Esophagus muscularis mucosa (tissue), 4 donors: ENCODE data around the gene NUP214. TPM values are rescaled to one million over a fixed set of nuclear protein-coding genes. Genes with fewer than 3 reads are reported as not detected.

Source experiments
- DNase-seq: peaks from one replicate; pipeline ENCODE4 v3.0.0-alpha.2; 2017; ENCODE audit errors: extremely low spot score
- H3K27ac ChIP-seq, 4 donors: fragments of 200-600 bp; sonication (generic); replicated peaks in 1 of 4; 1 replicate in 3 of 4; 2 replicates in 1 of 4; pipeline ENCODE4 v1.5.1; 2016 to 2019; ENCODE audit warnings: mild to moderate bottlenecking in 1 of 4
- H3K27me3 ChIP-seq, 4 donors: fragments of 200-600 bp; sonication (generic); one replicate each; pipeline versions ENCODE4 v1.5.1 to v1.6.0; 2016 to 2019
- H3K36me3 ChIP-seq, 4 donors: fragments of 200-600 bp; sonication (generic); one replicate each; pipeline ENCODE4 v1.5.1; 2016 to 2019
- H3K4me1 ChIP-seq, 4 donors: fragments of 200-600 bp; sonication (generic); one replicate each; pipeline ENCODE4 v1.5.1; 2016 to 2019
- H3K4me3 ChIP-seq, 4 donors: fragments of 200-600 bp; sonication (generic); 1 replicate in 2 of 4; 2 replicates in 2 of 4; pipeline ENCODE4 v1.5.1; 2016 to 2019; ENCODE audit warnings: mild to moderate bottlenecking in 4 of 4, moderate library complexity in 1 of 4
- H3K9me3 ChIP-seq, 4 donors: fragments of 200-600 bp; sonication (generic); 1 replicate in 3 of 4; 2 replicates in 1 of 4; pipeline ENCODE4 v1.5.1; 2016 to 2019
- CTCF ChIP-seq, 3 experiments: fragments of 200-600 bp in 2 of 3; fragments of 450-650 bp in 1 of 3; sonication (generic) in 2 of 3; IDR thresholded peaks; one replicate each; pipeline ENCODE4 v1.5.1; 2017 to 2019; ENCODE audit warnings: antibody characterized with exemption in 3 of 3, mild to moderate bottlenecking in 2 of 3, moderate library complexity in 1 of 3
- EP300 ChIP-seq: sonication (generic); formaldehyde crosslinking; IDR thresholded peaks from one replicate; pipeline ENCODE4 v1.6.1; 2017; ENCODE audit warnings: antibody characterized with exemption
- POLR2A ChIP-seq: fragments of 450-650 bp; IDR thresholded peaks from one replicate; pipeline ENCODE4 v1.6.1; 2017; ENCODE audit warnings: antibody characterized with exemption, moderate library complexity, mild to moderate bottlenecking, low read depth
- POLR2AphosphoS5 ChIP-seq, 2 donors: sonication (generic); formaldehyde crosslinking; IDR thresholded peaks; one replicate each; pipeline ENCODE4 v1.6.1; 2017; ENCODE audit warnings: antibody characterized with exemption in 2 of 2
- WGBS: methylation state at CpG from one replicate; pipeline ENCODE4 v1.1.5; 2018; 5-methylcytosine and 5-hydroxymethylcytosine counted together
- intact Hi-C: fragments of 100-400 bp; cut with DNase I; formaldehyde crosslinking; loops from one replicate; pipeline ENCODE4 v1.15.1; 2023
- total RNA-seq, 4 donors: library from RNA; depleted of rRNA; stranded (reverse); fragments of >200 nt; gene quantifications; one replicate each; pipeline versions ENCODE4 v1.1.0 to v1.2.1, GENCODE V29; 2016

The NUP214 gene
- total RNA-seq, 4 donors from 2014 or later: 26.4 to 36.2 (median 28.7) TPM

DNA sequence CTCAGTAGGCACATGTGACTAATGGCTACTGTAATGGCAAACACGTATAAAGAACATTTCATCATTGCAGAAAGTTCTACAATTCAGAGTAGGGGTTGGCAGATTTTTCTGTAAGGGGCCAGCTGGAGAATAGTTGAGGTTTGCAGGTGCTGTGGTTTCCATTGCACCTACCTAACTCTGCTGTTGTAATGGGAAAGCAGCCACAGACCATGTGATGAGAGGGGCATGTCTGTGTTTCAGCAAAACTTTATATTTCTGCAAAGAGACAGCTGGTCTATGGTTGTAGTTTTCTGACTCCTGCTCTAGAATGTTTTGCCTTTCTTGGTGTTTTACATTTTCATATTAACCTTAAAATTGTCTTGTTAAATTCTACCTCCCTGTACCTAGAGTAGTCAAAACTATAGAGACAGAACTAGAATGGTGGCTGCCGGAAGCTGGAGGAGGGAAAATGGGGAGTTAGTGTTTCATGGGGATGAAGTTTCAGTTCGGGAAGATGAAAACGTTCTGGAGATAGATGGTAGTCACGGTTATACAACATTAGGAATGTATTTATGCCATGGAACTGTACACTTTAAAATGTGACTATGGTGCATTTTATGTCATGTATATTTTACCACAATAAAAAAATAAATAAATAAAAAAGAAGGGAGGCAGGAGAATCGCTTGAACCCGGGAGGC lies 44.3 kb downstream of the NUP214 start:
- TF ChIP-seq POLR2A: no peak
- no peak for TF ChIP-seq CTCF (IDR thresholded peaks at IDR 0.05)
- TF ChIP-seq POLR2AphosphoS5 (IDR thresholded peaks at IDR 0.05): no peak
- no peak for TF ChIP-seq EP300
- Histone ChIP-seq H3K9me3 (no peaks in the 10 kb centered on the region), H3K4me1 (no peaks in the 10 kb centered on the region), H3K36me3 (peaks cover 14 to 57% (median 35%) of the 10 kb centered on the region in 4 donors), H3K27ac (no peak overlapping the region), H3K4me3 (no peak overlapping the region), H3K27me3 (no peaks in the 10 kb centered on the region)
- 93% methylated on average over 7 of the region's 7 CpGs for WGBS
- intact Hi-C loops: no loop called here
- no peak for DNase-seq

GRCh38 chr9:131173995-131174394 lies 48.6 kb downstream of the NUP214 start:
- 96% methylated on average over 9 of the region's 10 CpGs for WGBS
- no peak for DNase-seq
- Histone ChIP-seq H3K36me3 (peaks cover 39 to 78% (median 59%) of the 10 kb centered on the region in 4 donors), H3K4me1 (peaks cover 0 to 8% (median 0%) of the 10 kb centered on the region in 4 donors), H3K27me3 (no peaks in the 10 kb centered on the region), H3K4me3 (no peak overlapping the region), H3K27ac (no peak overlapping the region), H3K9me3 (no peaks in the 10 kb centered on the region)
- intact Hi-C loops: no loop called here
- TF ChIP-seq POLR2A (no peak), CTCF (IDR thresholded peaks at IDR 0.05) (no peak), EP300 (no peak), POLR2AphosphoS5 (IDR thresholded peaks at IDR 0.05) (no peak)

GRCh38 chr9:131174681-131175239 lies 49.4 kb downstream of the NUP214 start:
- intact Hi-C loops: no loop called here
- DNase-seq: no peak
- no peaks in the 10 kb centered on the region for H3K27me3 ChIP-seq
- WGBS: 93% methylated on average over 1 of the region's 1 CpG
- no peak overlapping the region for H3K4me3 ChIP-seq
- no peaks in the 10 kb centered on the region for H3K9me3 ChIP-seq
- no peak for TF ChIP-seq POLR2A
- no peak for TF ChIP-seq CTCF (IDR thresholded peaks at IDR 0.05)
- TF ChIP-seq POLR2AphosphoS5 (IDR thresholded peaks at IDR 0.05): no peak
- no peak for TF ChIP-seq EP300
- peaks cover 0 to 8% (median 5%) of the 10 kb centered on the region in 4 donors for H3K4me1 ChIP-seq
- no peak overlapping the region for H3K27ac ChIP-seq
- H3K36me3 ChIP-seq: peaks cover 39 to 78% (median 66%) of the 10 kb centered on the region in 4 donors

- 62% methylated on average over 1 of the region's 1 CpG for WGBS
- TF ChIP-seq POLR2AphosphoS5 (IDR thresholded peaks at IDR 0.05): no peak
- TF ChIP-seq POLR2A: no peak
- no peak for TF ChIP-seq EP300
- no peak for TF ChIP-seq CTCF (IDR thresholded peaks at IDR 0.05)
- intact Hi-C loops: loop anchor here (1.0 kb wide), 1 partner anchor 158 kb away; no protein-coding TSS in a partner anchor
Observed at GRCh38 chr9:131177898-131178297, 52.5 kb downstream of the NUP214 start.

More at GRCh38 chr9:131177898-131178297, 52.5 kb downstream of the NUP214 start:
- H3K9me3 ChIP-seq: no peaks in the 10 kb centered on the region
- peaks cover 0 to 10% (median 8%) of the 10 kb centered on the region in 4 donors for H3K4me1 ChIP-seq
- DNase-seq: no peak
- H3K27me3 ChIP-seq: no peaks in the 10 kb centered on the region
- no peak overlapping the region for H3K27ac ChIP-seq
- H3K4me3 ChIP-seq: no peak overlapping the region
- peaks cover 35 to 93% (median 70%) of the 10 kb centered on the region in 4 donors for H3K36me3 ChIP-seq
